Neuronal stem cell (in vitro differentiated cells): Measurements from ENCODE around the gene RPL21.

ENCODE experiments used
- DNase-seq: peaks from one replicate; pipeline ENCODE4 v3.0.0-alpha.2; 2013; ENCODE audit warnings: low spot score
- H2AFZ ChIP-seq: one replicate; pipeline ENCODE4 v1.6.1; 2013; ENCODE audit warnings: mild to moderate bottlenecking, low read length, inconsistent platforms
- H2AK5ac ChIP-seq: 2 replicates; pipeline ENCODE4 v1.6.1; 2013; ENCODE audit warnings: low read depth, mild to moderate bottlenecking, inconsistent platforms, low read length, moderate library complexity, mixed read lengths
- H2BK120ac ChIP-seq: 2 replicates; pipeline ENCODE4 v1.6.1; 2013; ENCODE audit warnings: low read depth, mild to moderate bottlenecking, inconsistent platforms, low read length, moderate library complexity, mixed read lengths
- H2BK12ac ChIP-seq: one replicate; pipeline ENCODE4 v1.6.1; 2013; ENCODE audit warnings: low read length, inconsistent platforms
- H2BK15ac ChIP-seq: 2 replicates; pipeline ENCODE4 v1.6.1; 2013; ENCODE audit warnings: mild to moderate bottlenecking, low read length, inconsistent platforms, mixed read lengths
- H2BK5ac ChIP-seq: one replicate; pipeline ENCODE4 v1.6.1; 2013; ENCODE audit warnings: inconsistent platforms, mild to moderate bottlenecking, low read length, moderate library complexity
- H3K14ac ChIP-seq: one replicate; pipeline ENCODE4 v1.6.1; 2013; ENCODE audit warnings: low read length, inconsistent platforms
- H3K18ac ChIP-seq: 2 replicates; pipeline ENCODE4 v1.6.1; 2013; ENCODE audit warnings: low read length, inconsistent platforms
- H3K23ac ChIP-seq: 2 replicates; pipeline ENCODE4 v1.6.1; 2013; ENCODE audit warnings: low read depth, mild to moderate bottlenecking, mixed read lengths, low read length, inconsistent platforms; ENCODE audit not compliant: poor library complexity
- H3K27ac ChIP-seq: replicated peaks from 3 replicates; pipeline ENCODE4 v1.5.1; 2013; ENCODE audit warnings: low read length, inconsistent platforms
- H3K27me3 ChIP-seq, 3 experiments: 2 replicates each; pipeline ENCODE4 v1.6.1; 2013; ENCODE audit warnings: low read length in 3 of 3, mild to moderate bottlenecking in 2 of 3, inconsistent platforms in 1 of 3, low read depth in 1 of 3, mixed read lengths in 1 of 3, moderate library complexity in 1 of 3; ENCODE audit not compliant: control insufficient read depth in 3 of 3, insufficient read depth in 3 of 3
- H3K36me3 ChIP-seq, 2 donors: replicated peaks in 1 of 2; 2 replicates each; pipeline ENCODE4 v1.6.1; 2013; ENCODE audit warnings: low read length in 2 of 2; ENCODE audit not compliant: control insufficient read depth in 2 of 2, insufficient read depth in 2 of 2
- H3K4ac ChIP-seq: 2 replicates; pipeline ENCODE4 v1.6.1; 2013; ENCODE audit warnings: inconsistent platforms, mild to moderate bottlenecking, low read length, moderate library complexity
- H3K4me1 ChIP-seq, 2 donors: 1 replicate in 1 of 2; 2 replicates in 1 of 2; pipeline ENCODE4 v1.6.1; 2013; ENCODE audit warnings: low read length in 2 of 2, low read depth in 1 of 2; ENCODE audit not compliant: control insufficient read depth in 2 of 2, insufficient read depth in 1 of 2
- H3K4me2 ChIP-seq: one replicate; pipeline ENCODE4 v1.6.1; 2013; ENCODE audit warnings: mild to moderate bottlenecking, low read length, inconsistent platforms; ENCODE audit not compliant: insufficient read depth, poor library complexity, severe bottlenecking
- H3K4me3 ChIP-seq, 2 donors: 2 replicates each; pipeline ENCODE4 v1.5.1; 2013; ENCODE audit warnings: low read length in 2 of 2, mild to moderate bottlenecking in 2 of 2, inconsistent platforms in 1 of 2, moderate library complexity in 1 of 2
- H3K79me1 ChIP-seq: one replicate; pipeline ENCODE4 v1.6.1; 2013; ENCODE audit warnings: low read depth, mild to moderate bottlenecking, inconsistent platforms, low read length, moderate library complexity
- H3K9ac ChIP-seq: one replicate; pipeline ENCODE4 v1.6.1; 2013; ENCODE audit warnings: mild to moderate bottlenecking, low read depth, low read length, inconsistent platforms; ENCODE audit not compliant: poor library complexity
- H3K9me3 ChIP-seq, 2 donors: replicated peaks in 1 of 2; 2 replicates each; pipeline versions ENCODE3 to v1.6.1; 2013; ENCODE audit warnings: low read length in 2 of 2, mild to moderate bottlenecking in 2 of 2, inconsistent platforms in 1 of 2, low read depth in 1 of 2, mixed read lengths in 1 of 2, moderate library complexity in 1 of 2; ENCODE audit not compliant: control insufficient read depth in 2 of 2, insufficient read depth in 1 of 2
- H4K8ac ChIP-seq: one replicate; pipeline ENCODE4 v1.6.1; 2013; ENCODE audit warnings: low read depth, mild to moderate bottlenecking, inconsistent platforms, low read length, moderate library complexity
- H4K91ac ChIP-seq: one replicate; pipeline ENCODE4 v1.6.1; 2013; ENCODE audit warnings: low read length, low read depth, mild to moderate bottlenecking, inconsistent platforms; ENCODE audit not compliant: poor library complexity
- WGBS, 2 donors: extraction: QIAGEN DNeasy Blood & Tissue Kit; methylation state at CpG; one replicate each; pipeline ENCODE4 v1.1.7; 2013; ENCODE audit warnings: missing lambda C conversion rate in 2 of 2, mixed read lengths in 1 of 2; ENCODE audit not compliant: insufficient read length in 2 of 2, insufficient replicate concordance in 1 of 2; ENCODE audit errors: extremely low coverage in 2 of 2; 5-methylcytosine and 5-hydroxymethylcytosine counted together

The RPL21 gene

GRCh38 chr13:27274631-27275030 is 23.3 kb downstream of the RPL21 start:
- H2AK5ac ChIP-seq, result no peak overlapping the region
- H3K4me1 ChIP-seq, result peaks cover 2% of the 10 kb centered on the region in 2 donors
- H3K18ac ChIP-seq, result no peak overlapping the region
- no peak overlapping the region for H3K4ac ChIP-seq
- H3K23ac ChIP-seq, result no peak overlapping the region
- no peak overlapping the region for H3K9ac ChIP-seq
- H3K36me3 ChIP-seq, result no peaks in the 10 kb centered on the region
- H3K9me3 ChIP-seq, result no peaks in the 10 kb centered on the region
- no peak overlapping the region for H2BK15ac ChIP-seq
- H4K91ac ChIP-seq, result no peak overlapping the region
- H2BK5ac ChIP-seq, result no peak overlapping the region
- no peak overlapping the region for H3K4me3 ChIP-seq
- H3K4me2 ChIP-seq, result no peak overlapping the region
- no peak overlapping the region for H3K14ac ChIP-seq
- WGBS, 2 donors, result no CpG with 5 or more reads among the region's 1 CpG
- no peaks in the 10 kb centered on the region for H3K79me1 ChIP-seq
- H2BK120ac ChIP-seq, result no peak overlapping the region
- H4K8ac ChIP-seq, result no peak overlapping the region
- no peak overlapping the region for H3K27ac ChIP-seq
- no peak for DNase-seq
- no peak overlapping the region for H2BK12ac ChIP-seq
- no peak overlapping the region for H2AFZ ChIP-seq
- peaks cover 4 to 10% (median 6%) of the 10 kb centered on the region in 3 experiments for H3K27me3 ChIP-seq

DNA sequence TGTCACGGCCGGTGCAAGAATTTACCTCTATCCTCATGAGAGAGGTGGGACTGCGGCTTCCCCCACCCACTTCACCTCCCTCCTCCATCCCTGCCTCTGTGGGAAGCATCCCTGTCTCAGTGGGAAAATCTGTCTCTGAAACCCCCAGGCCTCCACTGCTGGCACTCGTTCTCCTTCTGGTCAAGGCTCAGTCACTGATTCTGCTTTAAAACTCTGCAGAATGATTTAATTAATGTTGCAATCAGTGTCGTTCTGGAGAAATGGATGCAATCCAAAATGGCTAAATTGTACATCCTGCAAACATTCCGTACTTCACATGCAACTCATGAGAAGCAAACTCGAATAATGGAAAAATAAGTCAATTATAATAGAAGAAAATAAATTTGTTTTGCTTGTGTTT is 24.8 kb downstream of the RPL21 start:
- no CpG with 5 or more reads among the region's 7 CpGs for WGBS, 2 donors
- Histone ChIP-seq H4K91ac (no peak overlapping the region), H3K79me1 (no peaks in the 10 kb centered on the region), H2BK120ac (no peak overlapping the region), H3K4ac (no peak overlapping the region), H3K27ac (no peak overlapping the region), H2AK5ac (no peak overlapping the region), H4K8ac (no peak overlapping the region), H3K14ac (no peak overlapping the region), H3K36me3 (no peaks in the 10 kb centered on the region), H3K9me3 (no peaks in the 10 kb centered on the region), H2BK15ac (no peak overlapping the region), H3K4me2 (no peak overlapping the region), H2BK5ac (no peak overlapping the region), H3K18ac (no peak overlapping the region), H3K27me3 (peaks cover 5 to 10% (median 7%) of the 10 kb centered on the region in 3 experiments), H3K23ac (no peak overlapping the region), H2BK12ac (no peak overlapping the region), H3K4me3 (no peak overlapping the region), H3K4me1 (peaks cover 2 to 6% of the 10 kb centered on the region in 2 donors), H2AFZ (no peak overlapping the region), H3K9ac (no peak overlapping the region)
- DNase-seq, result no peak

- Histone ChIP-seq H2AFZ (no peak overlapping the region), H2BK120ac (no peak overlapping the region), H2BK5ac (no peak overlapping the region), H3K14ac (no peak overlapping the region), H3K4me2 (no peak overlapping the region), H3K27ac (no peak overlapping the region), H3K9ac (no peak overlapping the region), H3K4ac (no peak overlapping the region), H3K18ac (no peak overlapping the region), H3K9me3 (no peaks in the 10 kb centered on the region), H3K4me1 (peaks cover 0 to 6% of the 10 kb centered on the region in 2 donors), H2BK15ac (no peak overlapping the region), H4K8ac (no peak overlapping the region), H3K27me3 (peaks cover 0 to 13% (median 0%) of the 10 kb centered on the region in 3 experiments), H3K4me3 (no peak overlapping the region), H4K91ac (no peak overlapping the region), H3K79me1 (no peaks in the 10 kb centered on the region), H3K23ac (no peak overlapping the region), H3K36me3 (no peaks in the 10 kb centered on the region), H2BK12ac (no peak overlapping the region), H2AK5ac (no peak overlapping the region)
- DNase-seq, result no peak
- WGBS, 2 donors, result no CpG with 5 or more reads among the region's 7 CpGs
Observed at GRCh38 chr13:27279506-27279905, 28.1 kb downstream of the RPL21 start.

DNA sequence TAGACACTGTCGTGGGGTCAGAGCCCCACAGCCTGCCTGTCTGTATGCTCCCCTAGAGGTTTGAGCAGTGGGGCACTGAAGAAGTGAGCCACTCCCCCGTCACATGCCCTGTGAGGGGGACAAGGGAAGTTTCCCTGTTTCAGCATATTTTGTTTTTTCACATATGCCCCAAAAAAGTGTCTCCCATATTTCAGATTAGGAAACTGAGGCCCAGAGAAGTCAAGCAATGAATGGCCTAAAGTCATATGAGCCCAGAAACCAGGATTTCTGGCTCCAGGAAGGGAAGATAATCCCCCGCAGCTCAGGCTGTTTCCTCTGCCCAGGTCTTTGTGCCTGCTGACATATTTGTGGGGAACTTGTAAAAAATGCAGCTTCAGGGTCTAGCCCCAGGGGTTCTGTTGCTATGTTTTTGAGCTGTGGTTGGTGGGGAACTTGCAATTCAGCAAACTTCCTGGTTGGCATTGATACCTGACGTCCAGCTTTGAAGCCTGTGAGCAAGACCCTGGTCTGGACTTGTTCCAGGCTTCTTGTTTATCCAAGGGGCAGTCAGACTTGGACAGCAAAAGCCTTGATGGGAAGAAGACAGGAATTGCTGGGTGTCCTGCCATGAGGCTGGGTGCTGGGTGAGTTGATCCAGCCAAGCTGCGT is 28.8 kb downstream of the RPL21 start:
- no peak overlapping the region for H2BK5ac ChIP-seq
- no CpG with 5 or more reads among the region's 5 CpGs for WGBS, 2 donors
- H3K9me3 ChIP-seq, result no peaks in the 10 kb centered on the region
- H4K8ac ChIP-seq, result no peak overlapping the region
- H3K23ac ChIP-seq, result no peak overlapping the region
- peak overlapping the region; percentile 24 for H2AFZ ChIP-seq
- H3K4ac ChIP-seq, result no peak overlapping the region
- H3K4me3 ChIP-seq, result no peak overlapping the region
- H3K27me3 ChIP-seq, result peaks cover 0 to 13% (median 0%) of the 10 kb centered on the region in 3 experiments
- no peaks in the 10 kb centered on the region for H3K36me3 ChIP-seq
- H2BK12ac ChIP-seq, result no peak overlapping the region
- DNase-seq, result no peak
- H2BK15ac ChIP-seq, result no peak overlapping the region
- H3K27ac ChIP-seq, result no peak overlapping the region
- no peak overlapping the region for H3K14ac ChIP-seq
- peaks cover 0 to 6% of the 10 kb centered on the region in 2 donors for H3K4me1 ChIP-seq
- no peak overlapping the region for H2BK120ac ChIP-seq
- H3K4me2 ChIP-seq, result no peak overlapping the region
- no peak overlapping the region for H4K91ac ChIP-seq
- H2AK5ac ChIP-seq, result no peak overlapping the region
- no peak overlapping the region for H3K9ac ChIP-seq
- H3K79me1 ChIP-seq, result no peaks in the 10 kb centered on the region
- H3K18ac ChIP-seq, result no peak overlapping the region
